ENCODE results near the gene MUC12. TPM values are rescaled to one million over a fixed set of nuclear protein-coding genes. Genes with fewer than 3 reads are reported as not detected.
"Not testable (repeated sequence)": the region's sequence is repeated elsewhere in the genome, so short reads cannot be mapped to it uniquely, and the experiment has no call there.

MUC12 gene
- total RNA-seq, 1 donor from 2014 or later = 2.8 TPM

- not testable (repeated sequence) for H3K9me3 ChIP-seq (ENCODE audit: insufficient read depth, low read depth, low read length); H3K4me3 Mint-ChIP-seq (ENCODE audit: unreplicated experiment); H4K20me1 ChIP-seq (ENCODE audit: insufficient read depth, low read length); H3K36me3 ChIP-seq (ENCODE audit: insufficient read depth, low read length); H3K4me1 ChIP-seq (ENCODE audit: insufficient read depth, low read length); H3K36me3 Mint-ChIP-seq (ENCODE audit: low read depth, unreplicated experiment); H2AFZ ChIP-seq (ENCODE audit: low read depth, low read length); FAIRE-seq; H3K27me3 ChIP-seq (ENCODE audit: insufficient read depth, low read length); H3K9me3 Mint-ChIP-seq (ENCODE audit: unreplicated experiment); H3K4me3 ChIP-seq (ENCODE audit: insufficient read depth, low read depth, low read length); H3K27ac ChIP-seq (ENCODE audit: low read depth, low read length); H3K4me1 Mint-ChIP-seq (ENCODE audit: low read depth, unreplicated experiment); H3K4me2 ChIP-seq (ENCODE audit: low read length); DNase-seq (ENCODE audit: low read depth); H3K9ac ChIP-seq (ENCODE audit: low read length); H3K27ac Mint-ChIP-seq (ENCODE audit: unreplicated experiment); H3K79me2 ChIP-seq (ENCODE audit: insufficient read depth, low read length)
- H3K27me3 Mint-ChIP-seq (ENCODE audit: low read depth, unreplicated experiment) = peaks cover 10% of the 10 kb centered on the region
Measured at GRCh38 chr7:100999334-100999733, 30.0 kb downstream of the MUC12 start.

GRCh38 chr7:101000025-101000424 is 30.7 kb downstream of the MUC12 start:
- not testable (repeated sequence) for H3K9me3 ChIP-seq (ENCODE audit: insufficient read depth, low read depth, low read length); H4K20me1 ChIP-seq (ENCODE audit: insufficient read depth, low read length); H2AFZ ChIP-seq (ENCODE audit: low read depth, low read length); H3K36me3 Mint-ChIP-seq (ENCODE audit: low read depth, unreplicated experiment); H3K9me3 Mint-ChIP-seq (ENCODE audit: unreplicated experiment); H3K27me3 ChIP-seq (ENCODE audit: insufficient read depth, low read length); H3K4me3 Mint-ChIP-seq (ENCODE audit: unreplicated experiment); H3K27ac Mint-ChIP-seq (ENCODE audit: unreplicated experiment); H3K36me3 ChIP-seq (ENCODE audit: insufficient read depth, low read length); H3K4me3 ChIP-seq (ENCODE audit: insufficient read depth, low read depth, low read length); H3K4me1 ChIP-seq (ENCODE audit: insufficient read depth, low read length); DNase-seq (ENCODE audit: low read depth); H3K27ac ChIP-seq (ENCODE audit: low read depth, low read length); H3K79me2 ChIP-seq (ENCODE audit: insufficient read depth, low read length); H3K4me1 Mint-ChIP-seq (ENCODE audit: low read depth, unreplicated experiment); FAIRE-seq; H3K4me2 ChIP-seq (ENCODE audit: low read length); H3K9ac ChIP-seq (ENCODE audit: low read length)
- peaks cover 10% of the 10 kb centered on the region for H3K27me3 Mint-ChIP-seq (ENCODE audit: low read depth, unreplicated experiment)

- not testable (repeated sequence) for H3K4me1 ChIP-seq (ENCODE audit: insufficient read depth, low read length); H3K9me3 ChIP-seq (ENCODE audit: insufficient read depth, low read depth, low read length); H4K20me1 ChIP-seq (ENCODE audit: insufficient read depth, low read length); H3K27ac ChIP-seq (ENCODE audit: low read depth, low read length); H3K4me2 ChIP-seq (ENCODE audit: low read length); H3K4me3 ChIP-seq (ENCODE audit: insufficient read depth, low read depth, low read length); FAIRE-seq; H3K27ac Mint-ChIP-seq (ENCODE audit: unreplicated experiment); H2AFZ ChIP-seq (ENCODE audit: low read depth, low read length); H3K4me1 Mint-ChIP-seq (ENCODE audit: low read depth, unreplicated experiment); H3K27me3 ChIP-seq (ENCODE audit: insufficient read depth, low read length); H3K4me3 Mint-ChIP-seq (ENCODE audit: unreplicated experiment); H3K9me3 Mint-ChIP-seq (ENCODE audit: unreplicated experiment); H3K36me3 ChIP-seq (ENCODE audit: insufficient read depth, low read length); H3K9ac ChIP-seq (ENCODE audit: low read length); DNase-seq (ENCODE audit: low read depth); H3K36me3 Mint-ChIP-seq (ENCODE audit: low read depth, unreplicated experiment); H3K79me2 ChIP-seq (ENCODE audit: insufficient read depth, low read length)
- H3K27me3 Mint-ChIP-seq (ENCODE audit: low read depth, unreplicated experiment) = peaks cover 12% of the 10 kb centered on the region
Measured at GRCh38 chr7:101002333-101002732, 33.0 kb downstream of the MUC12 start.

- H2AFZ ChIP-seq (ENCODE audit: low read depth, low read length); H3K79me2 ChIP-seq (ENCODE audit: insufficient read depth, low read length): not testable (repeated sequence)
Measured at GRCh38 chr7:101007361-101007760, 38.0 kb downstream of the MUC12 start.

More at GRCh38 chr7:101007361-101007760, 38.0 kb downstream of the MUC12 start:
- H3K27me3 Mint-ChIP-seq (ENCODE audit: low read depth, unreplicated experiment) = peaks cover 25% of the 10 kb centered on the region
- DNase-seq (ENCODE audit: low read depth); H3K9ac ChIP-seq (ENCODE audit: low read length); H3K4me3 ChIP-seq (ENCODE audit: insufficient read depth, low read depth, low read length); H3K27me3 ChIP-seq (ENCODE audit: insufficient read depth, low read length); H3K27ac Mint-ChIP-seq (ENCODE audit: unreplicated experiment); H3K4me2 ChIP-seq (ENCODE audit: low read length); H3K9me3 Mint-ChIP-seq (ENCODE audit: unreplicated experiment); H3K9me3 ChIP-seq (ENCODE audit: insufficient read depth, low read depth, low read length); H3K4me3 Mint-ChIP-seq (ENCODE audit: unreplicated experiment); H3K4me1 ChIP-seq (ENCODE audit: insufficient read depth, low read length); H3K4me1 Mint-ChIP-seq (ENCODE audit: low read depth, unreplicated experiment); FAIRE-seq; H3K27ac ChIP-seq (ENCODE audit: low read depth, low read length); H3K36me3 ChIP-seq (ENCODE audit: insufficient read depth, low read length); H4K20me1 ChIP-seq (ENCODE audit: insufficient read depth, low read length): not testable (repeated sequence)
- H3K36me3 Mint-ChIP-seq (ENCODE audit: low read depth, unreplicated experiment) = peaks cover 10% of the 10 kb centered on the region

Data from astrocyte (in vitro differentiated cells and primary cell).